PC-3 (cell line): ENCODE results near the gene FGFR3.

Source experiments
- CTCF ChIP-seq: fragments of 300-600 bp; sonication (generic); conservative IDR thresholded peaks from 2 replicates; pipeline ENCODE4 v1.5.1; 2017; ENCODE audit warnings: antibody characterized with exemption, low read depth, mild to moderate bottlenecking, low read length
- EZH2 ChIP-seq: fragments of 300-600 bp; sonication (generic); IDR thresholded peaks from one replicate; pipeline ENCODE4 v1.6.1; 2017; ENCODE audit warnings: antibody characterized with exemption, mild to moderate bottlenecking, low read length; ENCODE audit not compliant: unreplicated experiment

DNA sequence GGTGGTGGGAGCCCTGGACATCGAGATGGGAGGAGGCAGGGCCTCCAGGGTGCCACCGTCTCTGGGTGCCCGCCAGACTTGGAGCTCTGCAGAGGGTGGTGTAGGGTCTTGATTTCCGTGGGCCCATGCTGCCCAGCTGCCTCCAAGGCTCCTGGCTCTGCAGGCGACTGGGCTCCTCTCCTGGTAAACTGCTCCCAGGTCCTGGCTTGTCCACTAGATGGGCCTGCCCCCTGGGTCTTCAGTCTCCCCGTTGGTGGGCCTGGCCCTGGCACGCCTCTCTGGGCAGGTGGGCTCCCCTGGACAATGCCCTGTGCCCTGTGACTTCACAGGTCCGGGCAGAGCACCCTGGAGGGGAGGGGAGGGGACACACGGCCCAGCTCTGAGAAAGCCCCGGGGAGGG lies 7.7 kb downstream of the FGFR3 start:
- no peak for TF ChIP-seq CTCF
- no peak for TF ChIP-seq EZH2
